NCI-H1417 (cell line): ENCODE results near the gene PFN1.
"Not testable (repeated sequence)": the region's sequence is repeated elsewhere in the genome, so short reads cannot be mapped to it uniquely, and the experiment has no call there.

Source experiments
- DNase-seq, 3 experiments: peaks; one replicate each; lab custom pipeline; 2025; lab: John Stamatoyannopoulos, UW

PFN1 gene

GRCh38 chr17:4921320-4921719 is 27.0 kb downstream of the PFN1 start:
- DNase-seq, result no peak

- no peak for DNase-seq
Observed at GRCh38 chr17:4920351-4921048, 27.8 kb downstream of the PFN1 start.

GRCh38 chr17:4919511-4920047 is 28.8 kb downstream of the PFN1 start:
- DNase-seq, result no peak

DNA sequence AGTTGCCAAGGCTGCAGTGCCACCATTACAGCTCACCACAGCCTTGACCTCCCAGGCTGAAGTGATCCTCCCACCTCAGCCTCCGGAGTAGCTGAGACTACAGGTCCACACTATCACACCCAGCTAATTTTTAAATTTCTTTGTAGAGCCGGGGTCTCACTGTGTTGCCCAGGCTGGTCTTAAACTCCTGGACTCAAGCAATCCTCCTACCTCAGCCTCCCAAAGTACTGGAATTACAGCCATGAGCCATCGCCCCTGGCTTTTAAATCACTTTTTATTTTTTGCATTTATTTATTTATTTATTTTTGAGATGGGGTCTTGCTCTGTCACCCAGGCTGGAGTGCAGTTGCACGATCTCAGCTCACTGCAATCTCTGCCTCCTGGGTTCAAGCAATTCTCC is 33.8 kb downstream of the PFN1 start:
- not testable (repeated sequence) for DNase-seq

- no peak for DNase-seq
Observed at GRCh38 chr17:4913994-4914393, 34.3 kb downstream of the PFN1 start.

DNA sequence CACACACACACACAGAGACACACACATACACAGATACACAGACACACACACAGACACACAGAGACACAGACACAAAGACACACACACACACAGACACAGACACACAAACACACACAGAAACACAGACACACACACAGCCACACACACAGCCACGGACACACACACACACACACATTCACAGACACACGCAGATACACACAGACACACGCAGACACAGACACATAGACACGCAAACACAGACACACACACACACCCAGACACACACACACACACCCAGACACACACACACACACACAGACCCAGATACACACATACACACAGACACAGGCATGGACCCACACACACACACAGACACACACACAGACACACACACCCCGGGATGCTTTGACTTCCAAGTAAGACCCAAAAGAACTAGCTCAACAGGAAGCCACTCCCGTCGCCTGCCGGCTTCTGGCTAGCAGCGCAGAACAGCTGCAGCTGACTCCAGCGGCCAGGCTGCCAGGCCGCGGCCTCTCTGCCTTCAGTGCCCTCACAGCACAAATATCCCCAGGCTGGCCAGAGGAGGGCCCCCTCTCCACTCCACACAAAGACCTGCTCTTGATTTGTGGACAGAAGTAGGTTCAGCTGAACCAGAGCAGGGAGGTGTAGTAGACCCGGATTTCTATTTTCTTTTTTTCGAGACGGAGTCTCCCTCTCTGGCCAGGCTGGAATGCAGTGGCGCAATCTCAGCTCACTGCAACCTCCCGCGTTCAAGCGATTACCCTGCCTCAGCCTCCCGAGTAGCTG is 39.4 kb downstream of the PFN1 start:
- DNase-seq, result peak; percentile 9 to 86 (median 71)

- DNase-seq, result peak in 2 of 3 experiments; percentile 51 to 70
Observed at GRCh38 chr17:4908301-4908700, 40.0 kb downstream of the PFN1 start.

DNA sequence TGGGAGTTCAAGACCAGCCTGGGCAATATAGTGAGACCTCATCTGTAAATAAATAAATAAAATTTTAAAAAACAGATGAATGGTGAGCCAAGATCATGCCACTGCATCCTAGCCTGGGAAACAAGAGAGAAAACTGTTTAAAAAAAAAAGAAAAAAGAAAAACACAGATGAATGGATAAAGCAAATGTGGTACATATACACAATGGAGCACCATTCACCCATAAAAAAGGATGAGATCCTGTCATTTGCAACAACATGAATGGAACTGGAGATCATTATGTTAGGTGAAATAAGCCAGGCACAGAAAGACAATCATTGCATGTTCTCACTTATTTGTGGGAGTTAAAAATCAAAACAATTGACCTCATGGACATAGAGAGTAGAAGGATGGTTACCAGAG is 41.7 kb downstream of the PFN1 start:
- not testable (repeated sequence) for DNase-seq

- peak; percentile 48 to 80 (median 53) for DNase-seq
Observed at GRCh38 chr17:4903051-4903818, 45.1 kb downstream of the PFN1 start, which contains the start of gene CHRNE. TSS of gene CHRNE (minus strand) at chr17:4903098. CDS start at chr17:4903063, 35 bp downstream.

GRCh38 chr17:4902540-4902939 is 45.8 kb downstream of the PFN1 start:
- no peak for DNase-seq

DNA sequence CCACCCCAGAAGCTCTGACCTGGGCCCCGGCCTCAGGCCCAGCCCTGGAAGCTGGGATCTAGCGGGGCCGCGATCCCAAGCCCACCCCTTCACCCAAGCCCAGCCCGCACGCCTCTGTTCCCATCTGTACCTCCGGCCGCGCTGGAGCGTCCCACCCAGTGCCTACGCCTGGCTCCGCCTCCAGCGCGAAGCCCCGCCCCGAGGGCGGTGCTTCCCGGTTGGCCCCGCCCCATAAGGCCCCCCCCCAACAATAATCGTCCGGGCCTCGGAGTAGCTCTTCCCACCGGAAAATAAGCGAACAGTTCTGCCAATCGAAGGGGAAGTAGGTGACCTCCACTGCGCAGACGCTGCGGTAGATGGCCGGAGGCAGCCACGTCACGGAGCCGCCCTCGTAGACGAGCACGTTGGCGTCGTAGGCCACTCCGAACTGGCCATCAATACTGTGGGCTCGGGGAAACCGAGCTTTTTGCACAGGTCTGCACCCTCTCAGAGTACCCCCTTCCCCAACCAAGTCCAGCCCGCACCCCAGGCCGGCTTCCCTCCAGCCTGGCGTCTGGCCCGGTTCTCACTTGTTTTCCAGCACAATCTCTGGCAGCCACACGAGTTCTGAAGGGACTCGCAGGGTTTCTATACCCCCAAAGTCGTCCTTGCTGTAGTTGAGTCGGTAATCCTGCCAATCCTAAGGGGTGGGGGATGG is 46.5 kb downstream of the PFN1 start:
- DNase-seq, result no peak

- DNase-seq, result no peak
Observed at GRCh38 chr17:4901108-4901647, 47.2 kb downstream of the PFN1 start.

DNA sequence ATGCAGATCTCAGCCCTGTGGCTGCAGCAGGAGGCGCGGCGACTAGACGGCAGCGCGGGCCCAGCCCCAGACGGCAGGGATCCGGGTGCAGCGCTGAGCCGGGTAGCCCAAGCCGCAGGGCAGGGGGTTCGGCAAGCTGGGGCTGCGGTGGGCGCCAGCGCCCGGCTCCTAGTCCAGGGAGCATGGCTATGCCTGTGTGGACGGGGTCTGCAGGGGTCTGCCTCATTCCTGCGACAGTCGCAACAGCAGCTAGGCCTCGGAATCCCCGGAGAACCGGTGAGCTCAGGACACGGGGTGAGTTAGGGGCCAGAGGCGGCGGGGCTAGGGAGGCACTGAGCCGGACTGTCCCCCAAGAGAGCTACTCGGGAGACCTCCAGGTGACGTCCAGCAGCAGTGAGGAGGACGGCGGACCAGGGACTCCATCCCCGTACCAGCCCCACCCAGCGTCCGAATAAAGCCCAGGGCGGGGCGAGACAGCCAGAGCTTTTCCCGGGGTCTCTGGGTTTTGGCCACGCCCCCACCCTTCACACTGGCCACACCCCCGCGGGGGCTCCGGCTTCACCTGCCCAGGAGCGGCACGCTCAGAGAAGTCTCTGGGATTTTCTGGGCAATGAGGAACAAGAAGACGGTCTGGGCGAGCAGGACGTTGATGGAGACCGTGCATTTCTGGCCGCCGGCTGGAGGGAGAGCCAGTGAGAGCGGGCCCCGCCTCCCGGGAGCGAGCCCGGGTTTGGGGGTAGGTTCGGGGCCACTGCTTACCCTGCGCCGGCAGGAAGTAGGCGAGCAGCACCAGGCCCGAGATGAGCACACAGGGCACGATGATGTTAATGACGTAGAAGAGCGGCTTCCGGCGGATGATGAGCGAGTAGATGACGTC is 47.9 kb downstream of the PFN1 start:
- no peak for DNase-seq

- DNase-seq, result peak in 1 of 3 experiments; percentile 13
Observed at GRCh38 chr17:4899341-4900230, 48.7 kb downstream of the PFN1 start, which contains the start of gene C17orf107. TSS of gene C17orf107 (plus strand) at chr17:4899536. CDS start at chr17:4899763, 227 bp downstream.

DNA sequence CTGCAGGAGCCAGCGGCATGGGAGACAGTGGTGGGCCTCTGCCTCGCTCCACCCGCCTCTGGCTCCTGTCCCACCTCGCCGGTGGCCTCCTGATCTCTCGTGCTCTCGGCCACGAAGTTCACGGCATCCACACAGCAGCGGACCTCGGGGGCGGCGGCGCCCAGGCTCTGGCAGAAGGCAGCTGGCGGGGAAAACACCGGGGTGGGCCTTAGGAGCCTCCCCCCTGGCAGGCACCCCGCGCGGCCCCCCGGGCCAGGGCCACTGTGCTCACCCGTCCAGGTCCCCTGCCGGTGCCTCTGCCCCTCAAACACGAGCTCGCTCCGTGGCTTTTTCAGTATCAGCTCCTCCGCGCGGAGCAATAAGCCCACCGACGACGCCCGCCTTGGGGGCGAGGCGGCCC is 49.4 kb downstream of the PFN1 start:
- DNase-seq, result no peak

GRCh38 chr17:4898351-4898750 is 50.0 kb downstream of the PFN1 start:
- no peak for DNase-seq

GRCh38 chr17:4897785-4898184 is 50.5 kb downstream of the PFN1 start:
- no peak for DNase-seq

- DNase-seq, result no peak
Observed at GRCh38 chr17:4897198-4897687, 51.1 kb downstream of the PFN1 start.
